Activated CD8-positive, alpha-beta memory T cell treated with anti-CD3 and anti-CD28 coated beads, Interleukin-2, amount 50 U/mL, for 1 hour (primary cell): ENCODE measurements around the gene SIGMAR1.
"Not testable (repeated sequence)": the region's sequence is repeated elsewhere in the genome, so short reads cannot be mapped to it uniquely, and the experiment has no call there.

Experiments used
- DNase-seq: peaks from one replicate; pipeline ENCODE4 v3.0.0-alpha.2; 2020; ENCODE audit errors: extremely low read depth

Gene SIGMAR1

GRCh38 chr9:34654323-34655051 is 16.9 kb upstream of the SIGMAR1 start:
- no peak for DNase-seq

- no peak for DNase-seq
Measured at GRCh38 chr9:34653151-34654072, 15.8 kb upstream of the SIGMAR1 start.

- no peak for DNase-seq
Measured at GRCh38 chr9:34652602-34653000, 15.0 kb upstream of the SIGMAR1 start.

- no peak for DNase-seq
Measured at GRCh38 chr9:34651876-34652601, 14.5 kb upstream of the SIGMAR1 start, which contains the start of gene IL11RA. TSS of gene IL11RA (plus strand) at chr9:34652185. CDS start at chr9:34655218, 3,033 bp downstream.

- DNase-seq, result no peak
Measured at GRCh38 chr9:34651321-34651720, 13.7 kb upstream of the SIGMAR1 start.

GRCh38 chr9:34650816-34651215 is 13.2 kb upstream of the SIGMAR1 start:
- no peak for DNase-seq

- DNase-seq, result no peak
Measured at GRCh38 chr9:34648673-34649072, 11.1 kb upstream of the SIGMAR1 start.

- no peak for DNase-seq
Measured at GRCh38 chr9:34647651-34648050, 10.1 kb upstream of the SIGMAR1 start.

GRCh38 chr9:34647084-34647403 is 9.5 kb upstream of the SIGMAR1 start:
- no peak for DNase-seq

- peak; percentile 91 for DNase-seq
Measured at GRCh38 chr9:34646211-34647083, 8.9 kb upstream of the SIGMAR1 start, which contains the start of gene GALT. TSS of gene GALT (plus strand) at chr9:34646675. CDS start at chr9:34646705, 30 bp downstream.

GRCh38 chr9:34644766-34645314 is 7.3 kb upstream of the SIGMAR1 start:
- DNase-seq, result no peak

- no peak for DNase-seq
Measured at GRCh38 chr9:34642679-34643078, 5.1 kb upstream of the SIGMAR1 start.

GRCh38 chr9:34639322-34639721 is 1.7 kb upstream of the SIGMAR1 start:
- DNase-seq, result not testable (repeated sequence)

GRCh38 chr9:34638138-34638445 is 505 bp upstream of the SIGMAR1 start:
- no peak for DNase-seq

- DNase-seq, result no peak
Measured at GRCh38 chr9:34636791-34637355, 714 bp downstream of the SIGMAR1 start.

GRCh38 chr9:34635556-34635955 is 2.0 kb downstream of the SIGMAR1 start:
- no peak for DNase-seq

- DNase-seq, result no peak
Measured at GRCh38 chr9:34634551-34635248, 2.9 kb downstream of the SIGMAR1 start.

GRCh38 chr9:34633851-34634550 is 3.6 kb downstream of the SIGMAR1 start:
- DNase-seq, result no peak

- DNase-seq, result no peak
Measured at GRCh38 chr9:34633166-34633565, 4.4 kb downstream of the SIGMAR1 start.
